ENCODE measurements around the gene FDXR. TPM values are rescaled to one million over a fixed set of nuclear protein-coding genes. Genes with fewer than 3 reads are reported as not detected.
A peak's percentile ranks its signal among the peaks of the same experiment; 100 is the strongest.
"Not testable (repeated sequence)": the region's sequence is repeated elsewhere in the genome, so short reads cannot be mapped to it uniquely, and the experiment has no call there.

FDXR gene
- total RNA-seq, 4 donors from 2014 or later, result 3.6 to 7.8 (median 4.6) TPM

GRCh38 chr17:74873874-74874614 is 1.2 kb upstream of the FDXR start:
- Histone ChIP-seq H3K4me1 (peaks cover 0 to 25% (median 12%) of the 10 kb centered on the region in 3 donors), H3K27me3 (peaks cover 12% of the 10 kb centered on the region), H3K27ac (peak overlapping the region; percentile 88 to 95 (median 90)), H3K4me3 (peak overlapping the region; percentile 60), H3K9me3 (no peaks in the 10 kb centered on the region), H3K36me3 (no peaks in the 10 kb centered on the region)
- TF ChIP-seq CTCF (IDR thresholded peaks at IDR 0.05) (no peak), EP300 (IDR thresholded peaks at IDR 0.05) (no peak), POLR2A (IDR thresholded peaks at IDR 0.05) (no peak), POLR2AphosphoS5 (IDR thresholded peaks at IDR 0.05) (no peak)
- 10 to 20% methylated on average over 3 of the region's 6 CpGs for WGBS, 2 donors (ENCODE audit: low coverage in 1 of 2)
- ATAC-seq, result no peak

DNA sequence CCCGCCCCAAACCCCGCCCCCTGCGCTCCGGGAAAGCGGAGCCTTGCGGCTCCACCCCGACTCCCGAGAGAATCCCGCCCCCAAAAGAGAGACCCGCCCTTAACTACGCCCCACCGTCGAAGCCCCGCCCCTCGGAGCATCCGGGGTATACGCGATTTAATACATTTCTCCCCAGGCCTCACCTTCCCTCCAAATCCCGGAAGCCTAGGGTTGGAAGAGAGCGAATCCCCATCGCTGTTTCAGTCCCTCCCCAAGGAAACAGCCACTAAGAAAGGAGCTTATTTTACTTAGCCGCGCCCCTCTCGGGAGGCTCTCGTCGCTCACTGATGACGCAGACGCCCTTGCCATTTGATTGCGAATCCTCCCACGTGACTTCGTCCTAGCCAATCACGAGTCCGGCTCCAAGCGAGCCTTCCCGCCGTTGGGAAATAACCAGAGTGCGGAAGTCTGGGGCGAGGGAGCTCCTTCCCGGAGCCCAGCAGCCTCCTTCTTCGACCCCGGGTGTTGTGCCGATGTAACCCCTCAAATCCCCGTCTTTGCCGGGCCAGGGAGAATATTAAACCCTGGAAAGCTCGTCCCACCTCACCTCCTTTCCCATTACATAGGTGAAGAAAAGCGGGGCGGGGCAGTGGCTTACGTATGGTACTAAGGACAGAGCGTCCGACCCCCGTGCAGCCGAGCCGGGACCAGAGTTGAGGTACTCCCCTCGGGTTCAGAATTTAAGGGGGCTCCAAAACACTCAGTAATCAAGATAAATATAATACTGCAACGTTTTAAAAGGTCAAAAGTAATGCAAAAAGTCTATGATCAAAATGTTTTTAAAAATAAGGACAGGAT is 461 bp upstream of the FDXR start:
- H3K9me3 ChIP-seq, result no peaks in the 10 kb centered on the region
- peaks cover 11% of the 10 kb centered on the region for H3K27me3 ChIP-seq
- no peaks in the 10 kb centered on the region for H3K36me3 ChIP-seq
- H3K27ac ChIP-seq, result peak overlapping the region; percentile 88 to 95 (median 90)
- 0% methylated on average over 10 to 11 of the region's 55 CpGs for WGBS, 2 donors (ENCODE audit: low coverage in 1 of 2)
- peak; percentile 98 for ATAC-seq
- H3K4me3 ChIP-seq, result peak overlapping the region; percentile 60
- H3K4me1 ChIP-seq, result peaks cover 0 to 25% (median 12%) of the 10 kb centered on the region in 3 donors
- TF ChIP-seq EP300 (IDR thresholded peaks at IDR 0.05) (no peak), CTCF (IDR thresholded peaks at IDR 0.05) (no peak), POLR2A (IDR thresholded peaks at IDR 0.05) (peak; percentile 96 to 97), POLR2AphosphoS5 (IDR thresholded peaks at IDR 0.05) (peak; percentile 98)

DNA sequence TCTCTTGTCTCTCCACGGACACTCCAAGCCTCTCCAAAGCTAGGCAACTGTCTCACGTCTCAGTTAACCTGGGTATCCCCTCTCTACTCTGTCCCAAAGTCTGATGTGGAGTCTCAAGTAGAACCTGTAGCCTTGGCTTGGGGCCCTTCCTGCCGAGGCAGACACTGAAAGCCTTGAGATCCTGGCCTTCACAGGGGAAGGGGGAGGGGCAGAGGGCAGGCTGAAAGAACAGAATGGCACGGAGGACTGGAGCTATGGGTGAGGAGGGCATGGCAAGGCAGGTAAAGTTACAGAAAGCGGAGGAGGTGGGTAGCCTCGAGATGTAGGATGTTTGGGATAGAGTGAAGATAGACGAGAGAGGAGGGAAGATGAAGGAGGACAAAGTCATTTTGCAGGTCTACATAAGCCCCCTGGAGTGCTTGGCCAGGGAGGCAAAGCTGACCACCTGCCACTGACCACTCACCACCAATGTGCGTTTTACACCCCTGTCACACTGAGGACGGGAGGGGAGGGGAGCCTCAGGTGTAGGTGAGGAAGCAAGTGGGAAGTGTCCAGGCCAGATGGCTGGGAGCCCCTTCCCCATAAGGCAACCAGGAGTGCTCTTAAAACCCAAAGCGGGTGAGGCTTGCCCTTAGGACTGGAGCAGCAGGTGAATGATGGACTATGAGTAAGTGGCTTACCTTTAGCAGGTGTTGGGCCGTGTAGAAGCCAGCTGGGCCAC is 1.3 kb downstream of the FDXR start:
- WGBS, 2 donors (ENCODE audit: low coverage in 1 of 2), result 85 to 87% methylated on average over 3 to 9 of the region's 11 CpGs
- H3K27me3 ChIP-seq, result no peaks in the 10 kb centered on the region
- no peaks in the 10 kb centered on the region for H3K36me3 ChIP-seq

DNA sequence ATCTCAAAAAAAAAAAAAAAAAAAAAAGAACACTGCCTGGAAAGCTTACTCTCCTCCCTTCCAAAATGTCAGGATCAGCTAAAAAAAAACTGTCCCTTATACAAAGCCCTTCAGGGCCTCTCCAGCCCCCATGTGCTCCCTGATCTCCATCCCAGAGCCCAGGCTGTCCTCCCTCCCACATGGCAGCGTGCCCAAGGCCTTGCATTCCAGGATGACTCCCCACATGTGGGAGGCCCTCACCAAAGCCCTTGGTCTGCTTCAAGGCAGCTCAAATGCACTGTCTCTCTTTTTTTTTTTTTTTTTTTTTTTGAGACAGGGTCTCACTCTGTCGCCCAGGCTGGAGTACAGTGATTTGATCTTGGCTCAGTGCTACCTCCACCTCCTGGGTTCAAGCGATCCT is 2.3 kb downstream of the FDXR start:
- no peaks in the 10 kb centered on the region for H3K9me3 ChIP-seq
- 79 to 100% methylated on average over 1 to 2 of the region's 3 CpGs for WGBS, 2 donors (ENCODE audit: low coverage in 1 of 2)
- ATAC-seq, result no peak
- H3K4me3 ChIP-seq, result no peak overlapping the region
- peaks cover 0 to 25% (median 12%) of the 10 kb centered on the region in 3 donors for H3K4me1 ChIP-seq
- no peaks in the 10 kb centered on the region for H3K36me3 ChIP-seq
- no peak overlapping the region for H3K27ac ChIP-seq
- H3K27me3 ChIP-seq, result no peaks in the 10 kb centered on the region
- no peak for TF ChIP-seq POLR2AphosphoS5 (IDR thresholded peaks at IDR 0.05)
- TF ChIP-seq POLR2A (IDR thresholded peaks at IDR 0.05), result no peak
- no peak for TF ChIP-seq EP300 (IDR thresholded peaks at IDR 0.05)
- no peak for TF ChIP-seq CTCF (IDR thresholded peaks at IDR 0.05)

More for the DNA sequence above, 1.3 kb downstream of the FDXR start:
- Histone ChIP-seq H3K27ac (no peak overlapping the region), H3K9me3 (no peaks in the 10 kb centered on the region), H3K4me1 (peaks cover 0 to 25% (median 12%) of the 10 kb centered on the region in 3 donors), H3K4me3 (no peak overlapping the region)
- TF ChIP-seq EP300 (IDR thresholded peaks at IDR 0.05) (no peak), POLR2AphosphoS5 (IDR thresholded peaks at IDR 0.05) (no peak), POLR2A (IDR thresholded peaks at IDR 0.05) (no peak), CTCF (IDR thresholded peaks at IDR 0.05) (no peak)
- no peak for ATAC-seq

GRCh38 chr17:74870028-74870427 is 2.8 kb downstream of the FDXR start:
- H3K4me3 ChIP-seq, H3K27me3 ChIP-seq, H3K9me3 ChIP-seq, H3K27ac ChIP-seq, H3K36me3 ChIP-seq, ATAC-seq: not testable (repeated sequence)
- WGBS, 2 donors (ENCODE audit: low coverage in 1 of 2), result no CpG with 5 or more reads among the region's 9 CpGs
- H3K4me1 ChIP-seq, result peaks cover 0 to 25% (median 12%) of the 10 kb centered on the region in 3 donors
